Smooth muscle cell (in vitro differentiated cells): ENCODE measurements around the gene ALDH1A3. TPM values are rescaled to one million over a fixed set of nuclear protein-coding genes. Genes with fewer than 3 reads are reported as not detected.

Experiments
- DNase-seq: peaks from one replicate; lab custom pipeline; 2025; ENCODE audit not compliant: unreplicated experiment; lab: John Stamatoyannopoulos, UW
- H2AFZ ChIP-seq: fragments of 200-600 bp; sonication (generic); 2 replicates; pipeline ENCODE4 v1.6.0; 2016; ENCODE audit warnings: antibody characterized with exemption, low read depth, mild to moderate bottlenecking
- H3F3A ChIP-seq: fragments of 200-600 bp; sonication (generic); 2 replicates; pipeline ENCODE4 v1.6.0; 2017; ENCODE audit warnings: antibody characterized with exemption, low read depth
- H3K27ac ChIP-seq: fragments of 200-600 bp; sonication (generic); 2 replicates; pipeline ENCODE4 v1.5.1; 2016; ENCODE audit warnings: low read depth, mild to moderate bottlenecking
- H3K27me3 ChIP-seq: fragments of 200-600 bp; sonication (generic); 2 replicates; pipeline ENCODE4 v1.6.1; 2016; ENCODE audit warnings: low read depth, mild to moderate bottlenecking
- H3K36me3 ChIP-seq: fragments of 200-600 bp; sonication (generic); 2 replicates; pipeline ENCODE4 v1.5.1; 2016; ENCODE audit warnings: low read depth
- H3K4me1 ChIP-seq: fragments of 200-600 bp; sonication (generic); 2 replicates; pipeline ENCODE4 v1.5.1; 2016; ENCODE audit warnings: low read depth
- H3K4me2 ChIP-seq: fragments of 200-600 bp; sonication (generic); 2 replicates; pipeline ENCODE4 v1.6.0; 2016; ENCODE audit warnings: mild to moderate bottlenecking
- H3K4me3 ChIP-seq: fragments of 200-600 bp; sonication (generic); 2 replicates; pipeline ENCODE4 v1.5.1; 2016; ENCODE audit warnings: mild to moderate bottlenecking
- H3K79me2 ChIP-seq: fragments of 200-600 bp; sonication (generic); 2 replicates; pipeline ENCODE4 v1.6.0; 2016; ENCODE audit warnings: low read depth, mild to moderate bottlenecking
- H3K9ac ChIP-seq: fragments of 200-600 bp; sonication (generic); 2 replicates; pipeline ENCODE4 v1.6.0; 2016; ENCODE audit warnings: low read depth
- H3K9me3 ChIP-seq: fragments of 200-600 bp; sonication (generic); replicated peaks from 2 replicates; pipeline ENCODE4 v1.5.1; 2016; ENCODE audit warnings: low read depth
- H4K20me1 ChIP-seq: fragments of 200-600 bp; sonication (generic); 2 replicates; pipeline ENCODE4 v1.6.0; 2016; ENCODE audit warnings: low read depth
- CTCF ChIP-seq: fragments of 200-600 bp; sonication (generic); IDR thresholded peaks from 2 replicates; pipeline ENCODE4 v1.5.1; 2017; ENCODE audit warnings: borderline replicate concordance, mild to moderate bottlenecking, antibody characterized with exemption; ENCODE audit not compliant: insufficient read depth, poor library complexity, severe bottlenecking
- WGBS: methylation state at CpG from one replicate; pipeline ENCODE4 v1.1.7; 2016; ENCODE audit warnings: low lambda C conversion rate; 5-methylcytosine and 5-hydroxymethylcytosine counted together
- polyA plus RNA-seq: library from polyadenylated mRNA; unstranded; fragments of >200 nt; fragmentation: Nextera tagmentation; extraction: Ambion mirVana; gene quantifications from 2 replicates; pipeline ENCODE4 v1.2.1, GENCODE V29; 2016
- small RNA-seq: library from RNA; depleted of rRNA; stranded (forward); fragments of <200 nt; gene quantifications from one replicate; pipeline ENCODE3, GENCODE V24; 2014
- total RNA-seq: library from RNA; depleted of rRNA; stranded (reverse); fragments of >200 nt; gene quantifications from 2 replicates; pipeline ENCODE4 v1.2.3, GENCODE V29; 2014

Gene ALDH1A3
- total and polyA plus RNA-seq, 2 experiments from 2014 or later: 1.3 to 1.6 TPM

- Histone ChIP-seq H3K4me1 (no peaks in the 10 kb centered on the region), H3K36me3 (no peaks in the 10 kb centered on the region), H3K79me2 (no peaks in the 10 kb centered on the region), H3K27me3 (no peaks in the 10 kb centered on the region), H3K4me2 (no peak overlapping the region), H3K9ac (no peak overlapping the region), H4K20me1 (no peaks in the 10 kb centered on the region), H3K9me3 (no peaks in the 10 kb centered on the region), H3K27ac (no peak overlapping the region), H3K4me3 (no peak overlapping the region), H2AFZ (no peak overlapping the region), H3F3A (no peaks in the 10 kb centered on the region)
- DNase-seq: no peak
- no peak for TF ChIP-seq CTCF
- 73% methylated on average over 3 of the region's 3 CpGs for WGBS
These were observed 72.9 kb downstream of the ALDH1A3 start for GRCh38 chr15:100952566-100952965.

GRCh38 chr15:100958326-100959065, 78.9 kb downstream of the ALDH1A3 start:
- Histone ChIP-seq H3K27me3 (no peaks in the 10 kb centered on the region), H3K4me2 (peak overlapping the region; percentile 65), H3K9ac (peak overlapping the region; percentile 68), H4K20me1 (no peaks in the 10 kb centered on the region), H3F3A (peaks cover 6% of the 10 kb centered on the region), H3K36me3 (no peaks in the 10 kb centered on the region), H3K79me2 (no peaks in the 10 kb centered on the region), H2AFZ (no peak overlapping the region), H3K9me3 (no peaks in the 10 kb centered on the region), H3K4me3 (no peak overlapping the region), H3K27ac (peak overlapping the region; percentile 92), H3K4me1 (no peaks in the 10 kb centered on the region)
- no peak for DNase-seq
- 51% methylated on average over 10 of the region's 10 CpGs for WGBS
- no peak for TF ChIP-seq CTCF

- no peaks in the 10 kb centered on the region for H3K36me3 ChIP-seq
- peak overlapping the region; percentile 92 for H3K27ac ChIP-seq
- no peak for DNase-seq
- no peak for TF ChIP-seq CTCF
- 82% methylated on average over 14 of the region's 14 CpGs for WGBS
- no peak overlapping the region for H3K4me2 ChIP-seq
- no peak overlapping the region for H3K9ac ChIP-seq
- peaks cover 6% of the 10 kb centered on the region for H3F3A ChIP-seq
- no peaks in the 10 kb centered on the region for H3K79me2 ChIP-seq
- no peak overlapping the region for H3K4me3 ChIP-seq
- H4K20me1 ChIP-seq: no peaks in the 10 kb centered on the region
- H3K9me3 ChIP-seq: no peaks in the 10 kb centered on the region
- H3K4me1 ChIP-seq: no peaks in the 10 kb centered on the region
- H3K27me3 ChIP-seq: no peaks in the 10 kb centered on the region
- H2AFZ ChIP-seq: no peak overlapping the region
These were observed 79.7 kb downstream of the ALDH1A3 start for GRCh38 chr15:100959066-100960050.

Small RNAs within 50 kb of the gene (small RNA-seq; reads per million reads assigned to genes)
- not detected for gene AC015712.3

Other genes starting within 250 kb of the ALDH1A3 start
- 0.85 and 1.6 TPM in 2 replicates for gene LRRK1, start 39.5 kb downstream of the ALDH1A3 start, total RNA-seq
- gene LRRK1, start 39.5 kb downstream of the ALDH1A3 start, polyA plus RNA-seq: 1.1 and 2.7 TPM in 2 replicates